CD4-positive, alpha-beta T cell (primary cell): ENCODE data around the gene NCK1. TPM values are rescaled to one million over a fixed set of nuclear protein-coding genes. Genes with fewer than 3 reads are reported as not detected.

ENCODE experiments used
- ATAC-seq: fragments of 200-7000 bp; cut with Tn5 transposase; one replicate; pipeline ENCODE4 v1.10.0; 2022; ENCODE audit warnings: mild to moderate bottlenecking; ENCODE audit not compliant: poor library complexity
- CTCF ChIA-PET: fragments of 350-600 bp; sonication (Branson Sonifier 250); formaldehyde crosslinking; loops from one replicate; lab custom pipeline; 2021; ENCODE audit warnings: antibody characterized with exemption, inconsistent platforms; lab: Charles Lee
- POLR2A ChIA-PET: fragments of 350-600 bp; sonication (Branson Sonifier 250); formaldehyde crosslinking; loops from one replicate; lab custom pipeline; 2021; ENCODE audit warnings: antibody characterized with exemption, inconsistent platforms; lab: Charles Lee
- DNase-seq, 14 experiments: peaks; one replicate each; pipeline ENCODE4 v3.0.0-alpha.2; 2013 to 2020; ENCODE audit warnings: mixed read lengths in 2 of 14
- H3K27ac ChIP-seq, 2 donors: one replicate each; pipeline versions ENCODE4 v1.5.1 to v1.7.0; 2013; ENCODE audit warnings: low read length in 2 of 2, low read depth in 1 of 2, mild to moderate bottlenecking in 1 of 2
- H3K27me3 ChIP-seq, 2 experiments: 1 replicate in 1 of 2; 2 replicates in 1 of 2; pipeline versions ENCODE4 v1.6.1 to v1.7.0; 2013; ENCODE audit warnings: low read length in 2 of 2, control low read depth in 1 of 2, mild to moderate bottlenecking in 1 of 2, moderate library complexity in 1 of 2; ENCODE audit not compliant: insufficient read depth in 2 of 2, control insufficient read depth in 1 of 2
- H3K36me3 ChIP-seq: one replicate; pipeline ENCODE4 v1.6.1; 2013; ENCODE audit warnings: low read length, control low read depth; ENCODE audit not compliant: insufficient read depth
- H3K4me1 ChIP-seq: one replicate; pipeline ENCODE4 v1.6.1; 2013; ENCODE audit warnings: low read length, control low read depth; ENCODE audit not compliant: insufficient read depth
- H3K4me3 ChIP-seq: one replicate; pipeline ENCODE4 v1.5.1; 2013; ENCODE audit warnings: mild to moderate bottlenecking, low read length, moderate library complexity
- H3K9me3 ChIP-seq, 2 experiments: 1 replicate in 1 of 2; 2 replicates in 1 of 2; pipeline versions ENCODE4 v1.6.1 to v1.7.0; 2013; ENCODE audit warnings: low read length in 2 of 2, mild to moderate bottlenecking in 2 of 2, control low read depth in 1 of 2, moderate library complexity in 1 of 2; ENCODE audit not compliant: control insufficient read depth in 1 of 2, insufficient read depth in 1 of 2
- H3K27ac Mint-ChIP-seq: one replicate; pipeline ENCODE4 v1.8.0; 2020; ENCODE audit warnings: mixed read lengths
- H3K27me3 Mint-ChIP-seq: one replicate; pipeline ENCODE4 v1.8.0; 2021; ENCODE audit warnings: mixed read lengths
- H3K36me3 Mint-ChIP-seq: one replicate; pipeline ENCODE4 v1.8.0; 2021; ENCODE audit warnings: low read depth, mixed read lengths
- H3K4me1 Mint-ChIP-seq: one replicate; pipeline ENCODE4 v1.8.0; 2021; ENCODE audit warnings: low read depth, mixed read lengths
- H3K4me3 Mint-ChIP-seq: one replicate; pipeline ENCODE4 v1.8.0; 2020; ENCODE audit warnings: mild to moderate bottlenecking, mixed read lengths
- H3K9me3 Mint-ChIP-seq: one replicate; pipeline ENCODE4 v1.8.0; 2020; ENCODE audit warnings: mixed read lengths
- CTCF ChIP-seq: fragments of 200-600 bp; IDR thresholded peaks from one replicate; pipeline ENCODE4 v1.8.0; 2022; ENCODE audit warnings: antibody characterized with exemption, mild to moderate bottlenecking
- intact Hi-C, 2 experiments: fragments of 100-400 bp; cut with DNase I in 1 of 2; cut with micrococcal nuclease in 1 of 2; formaldehyde crosslinking; loops; one replicate each; pipeline versions ENCODE4 v1.15.1 to v1.9.0; 2023 to 2025; cut with DNase I, micrococcal nuclease
- total RNA-seq, 174 experiments: library from RNA in 2 of 174; stranded (reverse) in 2 of 174; gene quantifications; one replicate each; pipeline ENCODE4 v1.2.3 and lab custom pipeline; 2021 to 2026

Gene NCK1
- total RNA-seq, 2 experiments from 2014 or later, result 52.9 to 55.0 TPM

GRCh38 chr3:136831461-136831860 is 30.5 kb upstream of the NCK1 start:
- peaks cover 5% of the 10 kb centered on the region for H3K9me3 Mint-ChIP-seq
- Histone ChIP-seq H3K27me3 (peaks cover 3 to 9% of the 10 kb centered on the region in 2 experiments), H3K27ac (no peak overlapping the region), H3K4me3 (no peak overlapping the region), H3K4me1 (no peaks in the 10 kb centered on the region), H3K36me3 (no peaks in the 10 kb centered on the region), H3K9me3 (peaks cover 0 to 2% of the 10 kb centered on the region in 2 experiments)
- H3K27me3 Mint-ChIP-seq, result peaks cover 39% of the 10 kb centered on the region
- no peak overlapping the region for H3K4me3 Mint-ChIP-seq
- CTCF ChIA-PET, result no interaction called here
- DNase-seq (no peak), ATAC-seq (no peak)
- H3K36me3 Mint-ChIP-seq, result no peaks in the 10 kb centered on the region
- H3K27ac Mint-ChIP-seq, result no peak overlapping the region
- intact Hi-C loops, result no loop called here
- no peaks in the 10 kb centered on the region for H3K4me1 Mint-ChIP-seq
- TF ChIP-seq CTCF, result no peak
- POLR2A ChIA-PET, result interaction anchor here (1.1 to 1.2 kb wide), 2 partner anchors 20 to 30 kb away, joined by 3 to 7 read pairs; partner anchors contain the start of gene NCK1

GRCh38 chr3:136835089-136835812 is 26.8 kb upstream of the NCK1 start:
- intact Hi-C loops, result no loop called here
- POLR2A ChIA-PET, result no interaction called here
- H3K4me3 Mint-ChIP-seq, result no peak overlapping the region
- no peaks in the 10 kb centered on the region for H3K9me3 ChIP-seq
- no peaks in the 10 kb centered on the region for H3K36me3 ChIP-seq
- H3K27ac Mint-ChIP-seq, result no peak overlapping the region
- peaks cover 3 to 9% of the 10 kb centered on the region in 2 experiments for H3K27me3 ChIP-seq
- H3K36me3 Mint-ChIP-seq, result peaks cover 16% of the 10 kb centered on the region
- CTCF ChIA-PET, result no interaction called here
- peaks cover 5% of the 10 kb centered on the region for H3K4me1 Mint-ChIP-seq
- no peak overlapping the region for H3K27ac ChIP-seq
- H3K4me3 ChIP-seq, result no peak overlapping the region
- H3K9me3 Mint-ChIP-seq, result no peaks in the 10 kb centered on the region
- DNase-seq (no peak), ATAC-seq (no peak)
- no peak for TF ChIP-seq CTCF
- peaks cover 17% of the 10 kb centered on the region for H3K27me3 Mint-ChIP-seq
- no peaks in the 10 kb centered on the region for H3K4me1 ChIP-seq

GRCh38 chr3:136835813-136836510 is 26.0 kb upstream of the NCK1 start:
- Mint-ChIP-seq H3K27me3 (peaks cover 11% of the 10 kb centered on the region), H3K9me3 (no peaks in the 10 kb centered on the region), H3K36me3 (peaks cover 16% of the 10 kb centered on the region), H3K27ac (no peak overlapping the region), H3K4me1 (peaks cover 5% of the 10 kb centered on the region), H3K4me3 (no peak overlapping the region)
- no peak for TF ChIP-seq CTCF
- Histone ChIP-seq H3K4me3 (no peak overlapping the region), H3K36me3 (no peaks in the 10 kb centered on the region), H3K4me1 (no peaks in the 10 kb centered on the region), H3K27me3 (peaks cover 2 to 7% of the 10 kb centered on the region in 2 experiments), H3K27ac (no peak overlapping the region), H3K9me3 (no peaks in the 10 kb centered on the region)
- ATAC-seq (no peak), DNase-seq (no peak)
- ChIA-PET POLR2A (interaction anchor here (1.3 kb wide), 1 partner anchor 26 kb away, joined by 3 read pairs; the partner anchor contains the start of gene NCK1), CTCF (no interaction called here)
- intact Hi-C loops, result no loop called here
